ENCODE results near the gene SPI1.
A peak's percentile ranks its signal among the peaks of the same experiment; 100 is the strongest.

SPI1 gene

GRCh38 chr11:47411884-47412746, 33.8 kb upstream of the SPI1 start:
- H3K4me3 ChIP-seq (ENCODE audit: low read depth, low read length): no peak overlapping the region
- peak; percentile 68 for DNase-seq (ENCODE audit: low read depth)
- TF ChIP-seq MYC (IDR thresholded peaks at IDR 0.05; ENCODE audit: low read depth, low read length) (no peak), POLR2A (IDR thresholded peaks at IDR 0.05; ENCODE audit: extremely low read depth, insufficient read length) (no peak), CTCF (IDR thresholded peaks at IDR 0.05; ENCODE audit: low read depth, low read length) (peak; percentile 86)
- TF ChIP-seq, protein P1, sequence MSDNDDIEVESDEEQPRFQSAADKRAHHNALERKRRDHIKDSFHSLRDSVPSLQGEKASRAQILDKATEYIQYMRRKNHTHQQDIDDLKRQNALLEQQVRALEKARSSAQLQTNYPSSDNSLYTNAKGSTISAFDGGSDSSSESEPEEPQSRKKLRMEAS (IDR thresholded peaks at IDR 0.05; ENCODE audit: low read depth, low read length): no peak

- H3K4me3 ChIP-seq (ENCODE audit: low read depth, low read length): no peak overlapping the region
- no peak for TF ChIP-seq CTCF (IDR thresholded peaks at IDR 0.05; ENCODE audit: low read depth, low read length)
- no peak for TF ChIP-seq POLR2A (IDR thresholded peaks at IDR 0.05; ENCODE audit: extremely low read depth, insufficient read length)
- TF ChIP-seq, protein P1 (IDR thresholded peaks at IDR 0.05; ENCODE audit: low read depth, low read length): no peak
- TF ChIP-seq MYC (IDR thresholded peaks at IDR 0.05; ENCODE audit: low read depth, low read length): no peak
- DNase-seq (ENCODE audit: low read depth): no peak
These were observed 32.3 kb upstream of the SPI1 start for GRCh38 chr11:47410370-47411264.

DNA sequence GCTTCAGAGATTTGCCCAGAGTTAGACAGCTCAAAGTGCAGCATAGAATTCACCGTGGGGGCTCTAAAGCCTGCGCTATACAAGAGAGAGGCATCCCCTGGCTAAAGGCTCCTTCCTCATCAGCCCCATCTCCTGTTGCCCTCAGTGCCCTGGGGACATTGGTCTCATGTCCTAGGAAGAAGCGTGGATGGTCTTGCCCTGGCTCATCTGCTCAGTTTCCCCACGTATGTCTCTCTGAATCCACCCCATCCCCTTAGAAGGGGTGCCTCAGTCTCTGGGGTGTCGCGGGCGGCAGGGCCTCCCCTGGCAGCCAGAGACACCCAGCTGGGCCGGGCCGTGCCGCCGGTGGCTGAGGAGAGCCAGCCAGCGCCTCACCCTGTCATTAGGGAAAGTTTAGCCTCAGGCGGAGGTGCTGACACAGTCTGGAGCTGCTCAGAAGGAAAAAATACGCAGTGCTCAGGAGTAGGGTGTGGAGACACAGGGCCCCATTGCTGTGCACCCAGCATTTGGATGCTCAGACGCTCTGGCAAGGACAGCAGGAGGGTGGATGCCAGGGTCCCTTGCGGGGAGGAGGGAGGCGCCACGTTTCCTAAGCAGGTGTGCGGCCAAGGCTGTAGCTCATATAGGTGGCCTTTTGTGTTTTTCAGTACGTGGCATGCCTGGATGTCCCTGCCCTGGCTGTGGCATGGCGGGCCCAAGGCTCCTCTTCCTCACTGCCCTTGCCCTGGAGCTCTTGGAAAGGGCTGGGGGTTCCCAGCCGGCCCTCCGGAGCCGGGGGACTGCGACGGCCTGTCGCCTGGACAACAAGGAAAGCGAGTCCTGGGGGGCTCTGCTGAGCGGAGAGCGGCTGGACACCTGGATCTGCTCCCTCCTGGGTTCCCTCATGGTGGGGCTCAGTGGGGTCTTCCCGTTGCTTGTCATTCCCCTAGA, 31.4 kb upstream of the SPI1 start:
- no peak for TF ChIP-seq POLR2A (IDR thresholded peaks at IDR 0.05; ENCODE audit: extremely low read depth, insufficient read length)
- TF ChIP-seq, protein P1 (IDR thresholded peaks at IDR 0.05; ENCODE audit: low read depth, low read length): no peak
- DNase-seq (ENCODE audit: low read depth): no peak
- no peak overlapping the region for H3K4me3 ChIP-seq (ENCODE audit: low read depth, low read length)

- H3K4me3 ChIP-seq (ENCODE audit: low read depth, low read length): peak overlapping the region; percentile 59
- no peak for TF ChIP-seq CTCF (IDR thresholded peaks at IDR 0.05; ENCODE audit: low read depth, low read length)
- DNase-seq (ENCODE audit: low read depth): no peak
These were observed 30.5 kb upstream of the SPI1 start for GRCh38 chr11:47408598-47409439.

DNA sequence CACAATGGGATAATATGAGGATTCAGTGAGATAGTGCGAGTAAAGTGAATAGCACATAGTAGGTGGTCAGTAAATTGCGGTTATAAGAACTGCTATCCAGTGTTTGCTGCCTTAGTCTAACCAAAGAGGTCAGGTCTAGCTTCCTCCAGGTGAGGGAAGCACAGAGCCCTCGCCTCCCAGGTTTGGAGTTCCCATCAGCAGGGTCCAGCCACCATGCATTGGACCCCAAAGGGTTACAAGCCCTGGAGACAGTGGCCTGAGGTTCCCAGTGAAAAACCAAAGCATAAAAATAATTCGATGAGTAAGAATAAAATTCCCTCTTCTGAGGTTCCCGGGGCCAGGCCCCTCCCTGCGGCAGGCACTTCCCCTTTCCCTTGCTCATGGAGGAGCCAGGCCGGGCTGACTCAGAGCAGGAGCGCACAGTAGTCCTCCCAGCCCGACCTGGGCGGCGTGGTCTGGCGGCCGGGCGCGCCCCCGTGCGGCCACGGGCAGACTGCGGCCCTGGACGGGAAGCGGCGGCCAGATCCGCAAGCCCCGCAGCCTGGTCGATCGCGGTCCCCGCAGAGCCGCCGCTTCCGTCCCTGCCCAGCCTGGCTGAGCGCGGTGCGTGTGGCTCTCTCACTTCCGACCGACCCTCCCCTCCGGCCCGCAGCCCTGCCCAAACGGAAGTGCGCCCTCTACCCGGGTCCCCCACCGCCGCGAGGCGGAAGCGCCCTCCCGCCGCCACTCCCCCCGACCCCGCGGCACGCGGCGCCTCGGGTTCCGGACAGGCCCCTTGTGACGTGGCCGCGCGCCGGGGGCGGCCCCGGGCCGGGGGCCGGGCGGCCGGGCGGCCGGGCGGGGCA, 29.6 kb upstream of the SPI1 start, which contains the start of gene SLC39A13:
Gene SLC39A13 (plus strand): TSS at position 845 of the 845 bp plus-strand sequence. CDS start 1,505 bp downstream, outside the sequence.
- TF ChIP-seq, protein P1 (IDR thresholded peaks at IDR 0.05; ENCODE audit: low read depth, low read length): peak; percentile 59
- peak; percentile 38 for TF ChIP-seq CTCF (IDR thresholded peaks at IDR 0.05; ENCODE audit: low read depth, low read length)
- TF ChIP-seq POLR2A (IDR thresholded peaks at IDR 0.05; ENCODE audit: extremely low read depth, insufficient read length): no peak
- TF ChIP-seq MYC (IDR thresholded peaks at IDR 0.05; ENCODE audit: low read depth, low read length): peak; percentile 73
- H3K4me3 ChIP-seq (ENCODE audit: low read depth, low read length): peak within 1 kb of the TSS; percentile 65
- peak; percentile 97 for DNase-seq (ENCODE audit: low read depth)
